KMS-11 (cell line): ENCODE results near the gene DTD1.

Experiments used
- H2AFZ ChIP-seq: fragments of 200-600 bp; sonication (generic); 2 replicates; pipeline ENCODE4 v1.6.1; 2016; ENCODE audit warnings: antibody characterized with exemption, mixed run types, low read depth
- H3K27ac ChIP-seq: fragments of 200-600 bp; sonication (generic); 2 replicates; pipeline ENCODE4 v1.6.1; 2016; ENCODE audit warnings: mild to moderate bottlenecking, mixed run types
- H3K27me3 ChIP-seq: fragments of 200-600 bp; sonication (generic); 2 replicates; pipeline ENCODE4 v1.6.1; 2017; ENCODE audit warnings: mild to moderate bottlenecking, low read depth, mixed run types, moderate library complexity; ENCODE audit not compliant: insufficient read depth
- H3K36me3 ChIP-seq: fragments of 200-600 bp; sonication (generic); 2 replicates; pipeline ENCODE4 v1.6.1; 2017; ENCODE audit warnings: mild to moderate bottlenecking, mixed run types; ENCODE audit not compliant: insufficient read depth
- H3K4me1 ChIP-seq: fragments of 200-600 bp; sonication (generic); 2 replicates; pipeline ENCODE4 v1.6.1; 2016; ENCODE audit warnings: mild to moderate bottlenecking, low read depth, mixed run types; ENCODE audit not compliant: poor library complexity, severe bottlenecking
- H3K4me2 ChIP-seq: fragments of 200-600 bp; sonication (generic); 2 replicates; pipeline ENCODE4 v1.7.0; 2016; ENCODE audit warnings: mild to moderate bottlenecking, mixed run types
- H3K4me3 ChIP-seq: fragments of 200-600 bp; sonication (generic); IDR thresholded peaks from 2 replicates; pipeline ENCODE4 v1.6.1; 2017; ENCODE audit warnings: low read depth, low read length, mixed read lengths; ENCODE audit not compliant: insufficient read depth
- H3K79me2 ChIP-seq: fragments of 200-600 bp; sonication (generic); 2 replicates; pipeline ENCODE4 v1.6.1; 2016; ENCODE audit warnings: low read depth, mixed run types; ENCODE audit not compliant: insufficient read depth
- H3K9ac ChIP-seq: fragments of 200-600 bp; sonication (generic); 2 replicates; pipeline ENCODE4 v1.6.1; 2016; ENCODE audit warnings: mild to moderate bottlenecking, mixed run types
- H4K20me1 ChIP-seq: fragments of 200-600 bp; sonication (generic); 2 replicates; pipeline ENCODE4 v1.6.1; 2016; ENCODE audit warnings: mild to moderate bottlenecking, mixed run types; ENCODE audit not compliant: insufficient read depth
- TF ChIP-seq, protein P1 (sequence below): fragments of 200-600 bp; sonication (generic); conservative IDR thresholded peaks from 2 replicates; pipeline ENCODE4 v1.6.1; 2017; ENCODE audit warnings: low read depth, mild to moderate bottlenecking, antibody characterized with exemption, low read length, moderate library complexity, mixed read lengths

The DTD1 gene

DNA sequence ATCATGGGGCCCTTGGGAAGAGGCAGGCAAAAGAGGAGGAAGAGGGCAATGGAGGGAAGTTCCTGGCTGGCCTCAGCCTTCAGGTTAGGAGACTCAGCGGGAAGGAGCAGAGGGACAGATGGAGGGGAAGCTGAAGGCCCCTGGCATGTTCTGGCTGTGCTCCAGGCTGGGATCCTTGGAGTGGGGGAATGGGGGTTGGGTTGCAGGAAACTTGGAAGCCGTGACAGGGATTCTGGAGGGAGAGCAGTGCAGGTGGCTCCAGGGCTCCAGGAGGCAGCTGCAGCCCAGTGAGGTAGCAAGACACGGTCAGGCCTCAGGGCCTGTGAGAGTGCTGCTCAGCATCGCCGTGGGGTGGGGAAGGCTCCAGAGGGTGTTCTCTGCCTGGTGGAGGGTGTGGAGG is 161.1 kb downstream of the DTD1 start:
- Histone ChIP-seq H4K20me1 (no peaks in the 10 kb centered on the region), H3K27me3 (no peaks in the 10 kb centered on the region), H3K27ac (no peak overlapping the region), H3K4me2 (no peak overlapping the region), H3K36me3 (no peaks in the 10 kb centered on the region), H3K9ac (no peak overlapping the region), H3K4me3 (no peak overlapping the region), H3K4me1 (peaks cover 47% of the 10 kb centered on the region), H3K79me2 (no peaks in the 10 kb centered on the region), H2AFZ (no peak overlapping the region)
- TF ChIP-seq, protein P1, sequence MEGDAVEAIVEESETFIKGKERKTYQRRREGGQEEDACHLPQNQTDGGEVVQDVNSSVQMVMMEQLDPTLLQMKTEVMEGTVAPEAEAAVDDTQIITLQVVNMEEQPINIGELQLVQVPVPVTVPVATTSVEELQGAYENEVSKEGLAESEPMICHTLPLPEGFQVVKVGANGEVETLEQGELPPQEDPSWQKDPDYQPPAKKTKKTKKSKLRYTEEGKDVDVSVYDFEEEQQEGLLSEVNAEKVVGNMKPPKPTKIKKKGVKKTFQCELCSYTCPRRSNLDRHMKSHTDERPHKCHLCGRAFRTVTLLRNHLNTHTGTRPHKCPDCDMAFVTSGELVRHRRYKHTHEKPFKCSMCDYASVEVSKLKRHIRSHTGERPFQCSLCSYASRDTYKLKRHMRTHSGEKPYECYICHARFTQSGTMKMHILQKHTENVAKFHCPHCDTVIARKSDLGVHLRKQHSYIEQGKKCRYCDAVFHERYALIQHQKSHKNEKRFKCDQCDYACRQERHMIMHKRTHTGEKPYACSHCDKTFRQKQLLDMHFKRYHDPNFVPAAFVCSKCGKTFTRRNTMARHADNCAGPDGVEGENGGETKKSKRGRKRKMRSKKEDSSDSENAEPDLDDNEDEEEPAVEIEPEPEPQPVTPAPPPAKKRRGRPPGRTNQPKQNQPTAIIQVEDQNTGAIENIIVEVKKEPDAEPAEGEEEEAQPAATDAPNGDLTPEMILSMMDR = no peak

DNA sequence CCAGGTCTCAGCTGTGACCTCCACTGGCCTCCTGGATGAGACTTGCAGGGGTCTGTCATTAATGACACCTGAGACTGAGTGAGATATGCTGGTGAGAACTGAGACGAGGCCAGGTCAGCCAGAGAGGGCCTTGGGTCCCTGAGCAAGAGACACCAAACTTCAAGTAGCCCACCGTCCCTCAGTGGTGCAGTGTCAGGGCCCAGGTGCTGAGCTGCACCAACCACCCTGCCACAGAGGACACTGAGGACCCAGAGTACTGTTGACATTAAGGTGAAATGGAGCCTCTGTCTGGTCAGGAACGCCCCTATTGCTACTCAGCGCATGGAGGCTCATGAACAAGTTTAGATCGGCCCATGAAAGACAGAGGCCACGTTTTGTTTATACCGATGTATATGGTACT is 161.7 kb downstream of the DTD1 start:
- H3K36me3 ChIP-seq = no peaks in the 10 kb centered on the region

DNA sequence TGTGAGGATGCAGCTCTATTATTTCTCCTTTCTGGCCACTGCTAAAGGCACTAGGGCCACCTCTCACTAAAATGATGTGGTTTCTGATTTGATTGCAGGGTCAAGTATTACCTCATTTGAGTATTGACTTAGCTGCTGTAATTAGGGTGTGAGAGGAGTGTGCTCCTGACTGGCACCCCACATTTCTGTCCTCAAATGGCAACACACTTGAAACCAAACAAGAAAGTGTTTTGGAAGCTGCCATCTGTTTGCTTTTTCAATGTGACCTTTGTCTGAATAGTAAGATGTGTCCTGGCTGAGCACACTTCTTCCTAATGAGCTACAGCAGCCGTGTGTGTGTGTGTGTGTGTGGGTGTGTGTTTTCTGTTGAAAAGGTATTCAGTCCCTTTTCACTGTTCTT is 162.9 kb downstream of the DTD1 start:
- H3K4me1 ChIP-seq = peaks cover 57% of the 10 kb centered on the region
- TF ChIP-seq, protein P1 = no peak
- no peaks in the 10 kb centered on the region for H3K36me3 ChIP-seq
- H3K9ac ChIP-seq = no peak overlapping the region; the same call in 1 of the 2 replicates
- no peak overlapping the region for H3K4me3 ChIP-seq
- no peak overlapping the region for H2AFZ ChIP-seq
- peak overlapping the region; percentile 82 for H3K4me2 ChIP-seq
- no peaks in the 10 kb centered on the region for H3K27me3 ChIP-seq
- H4K20me1 ChIP-seq = no peaks in the 10 kb centered on the region
- no peaks in the 10 kb centered on the region for H3K79me2 ChIP-seq
- peak overlapping the region; percentile 63 for H3K27ac ChIP-seq

More for the DNA sequence above, 161.7 kb downstream of the DTD1 start:
- no peaks in the 10 kb centered on the region for H3K27me3 ChIP-seq
- H2AFZ ChIP-seq = no peak overlapping the region
- H3K4me2 ChIP-seq = peak overlapping the region; percentile 82; the same call in 1 of the 2 replicates
- no peak overlapping the region for H3K9ac ChIP-seq
- no peaks in the 10 kb centered on the region for H3K79me2 ChIP-seq
- H3K4me1 ChIP-seq = peaks cover 52% of the 10 kb centered on the region
- H4K20me1 ChIP-seq = no peaks in the 10 kb centered on the region
- TF ChIP-seq, protein P1 = no peak
- H3K4me3 ChIP-seq = no peak overlapping the region
- H3K27ac ChIP-seq = no peak overlapping the region; the same call in 1 of the 2 replicates

DNA sequence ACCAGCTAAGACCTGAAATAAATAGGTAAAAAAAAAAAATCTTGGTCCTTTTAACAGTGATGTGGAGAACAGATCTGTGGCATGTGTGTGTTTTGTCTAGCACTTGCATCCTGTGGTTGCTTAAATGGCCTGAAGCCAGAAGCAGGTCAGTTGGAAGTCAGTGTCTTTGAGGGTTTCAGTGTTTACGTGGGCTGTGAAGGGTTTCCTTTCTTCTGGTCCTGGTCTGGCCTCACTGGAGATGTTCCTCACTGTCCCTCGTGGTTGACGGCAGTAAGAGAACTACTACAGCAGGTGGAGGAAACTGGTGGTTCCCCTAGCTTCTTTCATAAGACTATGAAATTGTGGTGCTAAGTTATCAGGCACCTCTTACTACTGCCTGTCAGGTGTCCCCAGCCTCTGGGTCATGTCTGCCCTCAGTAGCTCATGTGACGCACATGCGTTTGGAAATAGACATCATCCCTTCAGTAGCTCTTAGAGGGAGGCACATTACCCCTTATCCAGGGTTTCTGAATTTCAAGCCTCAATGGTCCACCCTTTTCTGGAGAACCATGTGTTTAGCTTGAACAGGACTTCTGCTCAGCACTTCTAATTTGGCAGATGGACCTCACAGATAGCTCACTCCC is 166.3 kb downstream of the DTD1 start:
- peak overlapping the region; percentile 19; the same call in 1 of the 2 replicates for H3K4me2 ChIP-seq

More for the DNA sequence above, 166.3 kb downstream of the DTD1 start:
- Histone ChIP-seq H2AFZ (no peak overlapping the region), H3K27ac (no peak overlapping the region; the same call in 1 of the 2 replicates), H3K79me2 (no peaks in the 10 kb centered on the region), H4K20me1 (no peaks in the 10 kb centered on the region), H3K4me1 (peaks cover 55% of the 10 kb centered on the region), H3K27me3 (no peaks in the 10 kb centered on the region), H3K9ac (no peak overlapping the region), H3K36me3 (no peaks in the 10 kb centered on the region), H3K4me3 (no peak overlapping the region)
- TF ChIP-seq, protein P1 = no peak
